HG02870 (cell line): ENCODE results near the gene HAUS7.

Source experiments
- ATAC-seq: cut with Tn5 transposase; IDR thresholded peaks from one replicate; pipeline ENCODE4 v1.9.1; 2021; ENCODE audit warnings: mild to moderate bottlenecking, moderate library complexity; ENCODE audit not compliant: unreplicated experiment

HAUS7 gene

GRCh38 chrX:153457136-153457825 lies 13.1 kb downstream of the HAUS7 start:
- no peak for ATAC-seq

DNA sequence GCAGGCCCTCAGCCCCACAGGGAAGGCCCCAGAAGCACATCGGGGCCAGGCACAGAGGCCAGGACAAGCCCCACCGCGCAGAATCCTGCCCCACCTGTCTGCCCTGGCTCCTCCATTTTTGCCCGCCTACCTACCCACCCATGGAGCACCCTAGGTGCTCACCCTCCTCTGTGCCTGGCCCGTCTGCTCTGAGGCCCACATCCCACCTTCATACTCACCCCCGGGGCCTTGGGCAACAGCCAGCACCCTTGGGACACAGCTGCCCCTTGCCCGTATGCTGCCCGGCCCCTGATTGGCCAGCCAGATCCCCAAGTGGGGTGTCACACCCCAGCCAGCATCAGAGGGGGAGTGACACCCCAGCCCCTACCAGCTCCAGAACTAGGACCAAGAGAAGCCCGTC lies 13.7 kb downstream of the HAUS7 start:
- no peak for ATAC-seq

- no peak for ATAC-seq
Observed at GRCh38 chrX:153456161-153456560, 14.2 kb downstream of the HAUS7 start.

GRCh38 chrX:153455571-153455970 lies 14.8 kb downstream of the HAUS7 start:
- no peak for ATAC-seq

- no peak for ATAC-seq
Observed at GRCh38 chrX:153454901-153455550, 15.3 kb downstream of the HAUS7 start.

GRCh38 chrX:153450949-153451277 lies 19.5 kb downstream of the HAUS7 start:
- ATAC-seq: no peak

- ATAC-seq: no peak
Observed at GRCh38 chrX:153450114-153450948, 20.0 kb downstream of the HAUS7 start.

- no peak for ATAC-seq
Observed at GRCh38 chrX:153449368-153450113, 20.8 kb downstream of the HAUS7 start.

- no peak for ATAC-seq
Observed at GRCh38 chrX:153448556-153449367, 21.6 kb downstream of the HAUS7 start.

GRCh38 chrX:153447581-153447960 lies 22.8 kb downstream of the HAUS7 start:
- no peak for ATAC-seq

DNA sequence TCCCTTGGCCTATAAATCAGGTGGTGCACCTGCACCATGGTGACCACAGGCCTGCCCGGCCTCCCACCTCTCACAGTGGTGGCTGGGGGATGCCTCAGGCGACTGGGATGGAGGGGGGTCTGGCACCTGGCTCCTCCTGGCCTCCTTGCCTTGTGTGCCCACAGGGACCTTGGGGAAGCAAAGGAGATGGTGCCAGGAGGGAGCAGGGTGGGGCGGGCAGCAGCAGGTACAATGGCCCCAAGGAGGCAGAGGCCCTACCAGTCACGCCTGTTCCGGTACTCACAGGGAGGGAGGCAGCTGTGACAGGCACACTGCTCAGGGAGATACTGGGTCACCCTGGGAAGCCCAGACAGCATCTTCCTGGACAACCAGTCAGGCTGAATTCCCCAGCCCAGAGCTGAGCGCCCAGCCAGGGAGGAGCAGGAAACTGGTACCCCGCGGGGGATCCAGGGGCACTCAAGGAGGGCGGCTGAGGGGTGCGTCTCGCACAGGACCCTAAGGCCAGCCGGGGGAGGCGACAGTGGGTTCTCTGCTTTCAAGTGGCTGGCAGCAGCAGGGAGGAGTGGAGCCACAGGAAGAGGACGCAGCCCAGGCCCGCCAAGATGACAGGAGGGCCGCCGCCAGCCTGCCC lies 23.3 kb downstream of the HAUS7 start:
- ATAC-seq: no peak

DNA sequence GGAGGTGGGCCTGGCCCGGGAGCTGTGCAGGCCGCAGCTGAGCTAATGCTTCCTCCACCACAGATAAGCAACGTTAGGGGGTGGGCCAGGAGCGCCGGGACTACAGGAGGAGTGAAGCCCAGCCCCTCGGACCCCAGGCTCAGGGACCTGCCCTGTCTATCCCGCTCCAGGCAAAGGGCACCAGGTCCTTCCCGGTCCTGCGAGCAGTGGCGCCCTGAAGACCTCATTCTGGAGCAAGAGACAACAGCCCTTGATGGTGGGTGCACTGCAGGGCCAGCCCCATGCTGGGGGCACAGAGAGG lies 23.8 kb downstream of the HAUS7 start:
- ATAC-seq: no peak

GRCh38 chrX:153445856-153446635 lies 24.3 kb downstream of the HAUS7 start, which contains the start of gene TREX2:
Gene TREX2, minus strand, starts transcription at chrX:153446056. Its CDS starts 626 bp downstream, at chrX:153445430.
- ATAC-seq: no peak

DNA sequence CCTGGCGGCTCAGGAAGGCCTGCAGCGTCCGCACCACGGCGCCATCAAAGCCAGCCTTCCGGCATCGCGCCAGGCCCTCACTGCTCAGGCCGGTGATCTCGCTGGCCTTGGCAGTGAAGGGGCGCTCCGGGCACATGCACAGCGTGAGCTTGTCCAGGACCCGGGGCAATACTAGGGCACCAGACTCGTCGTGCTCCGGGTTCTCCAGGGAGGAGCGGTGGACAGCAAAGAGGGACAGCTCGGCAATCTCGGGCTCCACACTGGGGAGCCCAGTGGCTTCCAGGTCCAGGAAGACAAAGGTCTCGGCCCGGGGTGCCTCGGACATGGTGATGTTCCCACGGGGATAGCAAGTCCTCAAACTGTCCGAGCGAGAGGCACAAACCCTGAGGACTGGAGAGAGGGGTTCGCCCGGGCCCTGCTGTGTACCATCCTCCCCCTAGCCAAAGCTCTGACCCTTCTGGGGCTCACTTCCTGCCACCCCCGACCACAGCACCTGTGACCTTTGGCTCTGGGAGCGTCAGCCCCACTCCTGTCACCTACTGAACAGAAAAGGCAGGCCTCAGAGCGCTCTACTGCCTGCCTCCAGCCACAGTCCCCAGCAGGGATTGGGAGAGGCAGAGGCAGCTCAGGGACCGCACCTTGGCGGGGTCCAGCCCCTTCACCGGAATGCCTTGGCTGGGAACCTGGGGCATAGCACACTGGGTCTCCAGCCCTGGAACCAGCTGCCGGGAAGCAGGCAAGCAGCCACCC lies 25.1 kb downstream of the HAUS7 start:
- ATAC-seq: no peak

GRCh38 chrX:153444333-153445011 lies 25.9 kb downstream of the HAUS7 start:
- no peak for ATAC-seq

GRCh38 chrX:153443476-153444332 lies 26.7 kb downstream of the HAUS7 start:
- no peak for ATAC-seq

DNA sequence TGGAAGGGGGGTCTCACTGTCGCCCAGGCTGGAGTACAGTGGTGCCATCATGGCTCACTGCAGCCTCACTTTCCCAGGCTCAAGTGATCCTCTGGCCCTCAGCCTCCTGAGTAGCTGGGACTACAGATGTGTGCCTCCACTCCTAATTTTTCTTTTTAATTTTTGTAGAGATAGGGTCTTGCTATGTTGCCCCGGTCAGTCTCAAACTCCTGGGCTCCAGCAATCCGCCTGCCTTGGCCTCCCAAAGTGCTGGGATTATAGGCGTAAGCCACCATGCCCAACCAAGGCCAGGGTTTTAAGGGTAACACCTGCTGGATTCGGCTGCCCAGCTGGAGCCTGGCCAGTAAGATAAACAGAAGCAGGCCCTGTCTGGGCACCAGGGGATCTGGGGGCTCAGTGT lies 27.9 kb downstream of the HAUS7 start:
- ATAC-seq: no peak
